RPMI8226 (cell line): ENCODE measurements around the gene HSDL2.

Experiments
- DNase-seq: peaks from one replicate; pipeline ENCODE4 v3.0.0-alpha.2; 2015

The HSDL2 gene

DNA sequence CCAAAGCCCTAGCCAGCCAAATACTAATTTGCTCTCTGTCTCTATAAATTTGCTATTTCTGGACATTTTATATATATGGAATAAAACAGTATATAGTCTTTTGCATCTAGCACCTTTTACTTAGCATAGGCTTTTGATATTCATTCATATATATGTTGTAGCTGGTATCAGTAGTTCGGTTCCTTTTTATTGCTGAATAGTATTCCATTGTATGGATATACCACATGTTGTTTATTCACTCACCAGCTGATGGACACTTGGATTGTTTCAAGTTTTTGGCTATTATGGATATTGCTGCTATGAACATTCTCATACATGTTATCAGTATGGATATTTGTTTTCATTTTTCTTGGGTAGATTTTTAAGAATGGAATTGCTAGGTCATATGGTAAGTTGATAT, 82.9 kb downstream of the HSDL2 start:
- no peak for DNase-seq

DNA sequence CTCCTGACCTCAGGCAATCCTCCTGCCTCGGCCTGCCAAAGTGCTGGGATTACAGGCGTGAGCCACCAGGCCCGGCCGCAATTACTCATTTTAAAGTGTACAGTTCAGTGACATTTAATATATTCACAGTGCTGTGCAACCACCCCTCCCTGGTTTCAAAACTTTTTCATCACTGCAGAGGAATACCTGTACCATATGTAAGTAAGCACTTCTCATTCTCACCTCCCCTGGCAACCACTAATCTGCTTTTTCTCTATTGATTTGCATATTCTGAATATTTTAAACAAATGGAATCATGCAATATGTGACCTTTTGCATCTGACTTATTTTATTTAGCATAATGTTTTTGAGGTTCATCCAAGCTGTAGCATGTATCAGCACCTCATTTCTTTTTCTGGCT, 85.4 kb downstream of the HSDL2 start:
- no peak for DNase-seq

GRCh38 chr9:112472996-112473395, 93.1 kb downstream of the HSDL2 start:
- no peak for DNase-seq

GRCh38 chr9:112473986-112474385, 94.1 kb downstream of the HSDL2 start:
- DNase-seq = no peak

GRCh38 chr9:112475318-112475717, 95.4 kb downstream of the HSDL2 start:
- no peak for DNase-seq

DNA sequence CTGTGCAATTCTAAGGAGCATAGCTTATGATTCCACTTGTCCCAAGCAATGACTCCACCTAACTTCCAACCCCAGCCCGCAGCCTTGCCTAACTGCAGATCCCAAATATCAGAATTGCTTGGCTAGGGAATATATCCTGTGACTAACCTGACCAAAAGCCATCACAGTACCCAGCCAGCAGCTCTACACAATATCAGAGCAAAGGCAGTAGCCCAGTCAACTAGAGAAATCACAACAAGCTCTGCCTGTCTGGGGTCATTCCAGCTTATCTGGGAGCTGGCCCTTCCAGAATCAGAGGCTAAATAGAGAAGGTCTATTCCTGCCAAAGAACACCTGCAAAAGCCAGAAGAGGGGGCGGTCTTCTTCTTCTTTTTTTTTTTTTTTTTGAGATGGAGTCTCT, 97.4 kb downstream of the HSDL2 start:
- DNase-seq = no peak

DNA sequence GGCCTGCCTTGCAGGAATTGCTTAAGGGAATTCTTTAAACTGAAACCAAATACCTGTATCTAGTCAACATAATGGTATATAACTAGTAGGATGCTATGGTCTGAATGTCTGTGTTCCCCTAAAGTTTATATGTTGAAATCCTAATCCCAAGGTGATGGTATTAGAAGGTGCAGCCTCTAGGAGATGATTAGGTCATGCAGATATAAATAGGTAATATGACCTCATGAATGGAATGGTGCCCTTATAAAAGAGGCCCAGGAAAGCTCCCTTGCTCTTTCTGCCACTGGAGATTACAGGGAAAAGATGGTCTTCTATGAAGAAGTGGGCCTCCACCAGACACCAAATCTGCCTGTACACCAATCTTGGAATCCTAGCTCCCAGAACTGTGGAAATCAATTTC, 99.3 kb downstream of the HSDL2 start:
- DNase-seq = no peak

- no peak for DNase-seq
Measured at GRCh38 chr9:112484607-112485006, 104.7 kb downstream of the HSDL2 start.

GRCh38 chr9:112485574-112485973, 105.7 kb downstream of the HSDL2 start:
- DNase-seq = no peak

GRCh38 chr9:112486221-112487007, 106.5 kb downstream of the HSDL2 start, which contains the start of gene KIAA1958:
KIAA1958 (plus strand) TSS chr9:112486827; CDS start chr9:112574081, 87,254 bp downstream.
- DNase-seq = peak; percentile 87

DNA sequence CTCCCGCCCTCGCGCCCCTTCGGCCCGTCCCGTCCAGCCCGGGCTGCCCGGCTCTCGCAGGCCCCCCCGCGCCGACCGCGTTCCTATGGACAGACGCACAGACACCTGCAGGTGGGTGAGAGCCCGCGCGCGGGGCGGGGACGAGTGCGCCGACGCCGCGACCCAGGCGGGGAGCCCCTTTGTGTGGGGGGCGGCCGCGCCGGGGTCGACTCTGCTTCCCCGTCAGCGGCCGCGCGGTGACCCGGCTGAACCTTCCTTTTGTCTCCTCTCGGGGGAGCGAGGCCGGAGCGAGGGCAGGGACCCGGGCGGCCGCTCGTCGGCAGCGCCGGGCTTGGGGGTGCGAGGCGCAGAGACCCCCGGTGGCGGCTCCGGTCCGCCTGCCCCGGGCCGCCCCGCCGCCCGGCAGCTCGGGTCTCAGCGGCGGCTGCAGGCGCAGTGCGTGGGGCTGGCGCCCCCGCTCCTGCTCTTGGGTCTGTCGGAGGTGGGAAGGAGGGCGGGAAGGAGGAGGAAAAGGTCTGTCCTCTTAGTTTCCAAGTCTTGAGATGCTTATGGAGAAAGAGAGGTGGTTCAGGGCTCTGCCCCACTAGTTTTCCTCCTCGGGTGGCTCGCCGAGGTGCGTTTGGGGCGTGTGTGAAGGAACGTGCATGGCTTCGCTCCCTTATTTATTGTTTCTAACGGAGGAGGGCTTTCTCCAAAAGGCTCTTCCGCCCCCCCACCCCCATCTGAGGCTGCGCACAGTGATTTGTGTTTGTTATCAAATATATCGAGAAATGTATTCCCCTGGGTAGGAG, 107.3 kb downstream of the HSDL2 start:
- DNase-seq = peak; percentile 48

- DNase-seq = no peak
Measured at GRCh38 chr9:112487799-112488340, 108.0 kb downstream of the HSDL2 start.

GRCh38 chr9:112489039-112489546, 109.2 kb downstream of the HSDL2 start:
- DNase-seq = no peak

GRCh38 chr9:112489876-112490666, 110.2 kb downstream of the HSDL2 start:
- DNase-seq = no peak

DNA sequence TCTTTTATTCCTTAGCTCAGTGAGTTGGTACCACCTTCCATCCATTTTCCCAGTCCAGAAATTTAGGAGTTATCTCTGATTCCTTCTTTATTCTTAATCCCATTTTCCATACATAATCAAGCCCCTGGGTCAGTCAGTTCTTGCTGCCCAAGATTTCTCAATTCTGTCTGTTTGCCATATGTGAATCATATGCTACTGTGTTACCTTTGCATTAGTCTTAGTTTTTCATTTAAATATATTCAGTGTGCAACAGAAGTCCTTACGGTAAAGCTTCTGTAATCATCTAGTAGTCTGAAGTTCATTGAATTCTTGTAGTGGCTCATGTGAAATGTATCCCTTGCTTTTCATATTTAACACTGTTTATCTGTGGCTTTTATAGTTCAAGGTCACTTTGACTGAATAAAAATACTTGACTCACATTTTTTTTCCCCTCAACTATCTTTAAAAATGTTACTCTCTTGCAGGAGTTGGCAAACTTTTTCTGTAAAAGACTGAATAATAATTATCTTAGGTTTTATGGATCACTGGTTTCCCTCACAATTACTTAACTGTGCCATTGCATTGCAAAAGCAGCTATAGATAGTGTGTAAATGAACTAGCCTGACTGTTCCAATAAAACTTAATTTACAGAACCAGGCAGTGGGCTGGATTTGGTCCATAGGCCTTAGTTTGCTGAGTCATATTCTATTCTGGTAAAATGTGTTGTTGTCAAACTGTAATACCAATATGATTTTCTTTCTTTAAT, 113.7 kb downstream of the HSDL2 start:
- DNase-seq = no peak

DNA sequence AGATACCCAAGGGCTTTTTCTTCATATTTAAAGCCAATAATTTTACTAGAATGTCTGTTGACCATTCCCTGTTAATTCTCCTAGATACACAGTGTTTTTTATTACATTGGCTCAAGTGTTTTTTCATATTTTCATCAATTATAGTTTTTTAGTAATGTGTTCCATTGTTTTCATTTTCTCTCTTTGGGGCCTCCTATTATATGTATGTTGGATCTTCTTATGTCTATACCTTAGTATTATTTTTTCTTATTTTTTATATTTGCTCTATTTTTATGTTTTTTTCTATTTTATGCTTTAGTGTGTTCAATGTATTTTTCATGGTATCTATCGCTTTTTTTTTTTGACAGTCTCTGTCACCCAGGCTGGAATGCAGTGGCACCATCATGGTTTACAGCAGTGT, 114.2 kb downstream of the HSDL2 start:
- no peak for DNase-seq

DNA sequence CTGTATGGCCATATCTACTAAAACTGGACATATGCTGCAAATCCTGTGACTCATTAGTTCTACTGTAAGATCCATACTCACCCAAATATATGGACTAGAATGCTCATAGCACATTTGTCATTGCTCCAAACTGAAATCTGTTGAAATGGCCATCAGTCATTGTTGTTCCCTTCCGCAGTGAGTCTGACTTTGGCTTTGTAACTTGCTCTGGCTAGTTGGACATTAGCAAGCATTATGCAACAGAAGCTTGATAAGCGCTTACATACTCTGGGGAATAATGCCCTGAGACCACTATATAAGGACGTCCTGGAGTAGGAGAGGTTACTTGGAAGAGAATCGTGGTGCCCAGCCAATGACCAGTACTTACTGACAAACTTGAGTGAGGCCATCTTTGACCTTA, 115.7 kb downstream of the HSDL2 start:
- no peak for DNase-seq

DNA sequence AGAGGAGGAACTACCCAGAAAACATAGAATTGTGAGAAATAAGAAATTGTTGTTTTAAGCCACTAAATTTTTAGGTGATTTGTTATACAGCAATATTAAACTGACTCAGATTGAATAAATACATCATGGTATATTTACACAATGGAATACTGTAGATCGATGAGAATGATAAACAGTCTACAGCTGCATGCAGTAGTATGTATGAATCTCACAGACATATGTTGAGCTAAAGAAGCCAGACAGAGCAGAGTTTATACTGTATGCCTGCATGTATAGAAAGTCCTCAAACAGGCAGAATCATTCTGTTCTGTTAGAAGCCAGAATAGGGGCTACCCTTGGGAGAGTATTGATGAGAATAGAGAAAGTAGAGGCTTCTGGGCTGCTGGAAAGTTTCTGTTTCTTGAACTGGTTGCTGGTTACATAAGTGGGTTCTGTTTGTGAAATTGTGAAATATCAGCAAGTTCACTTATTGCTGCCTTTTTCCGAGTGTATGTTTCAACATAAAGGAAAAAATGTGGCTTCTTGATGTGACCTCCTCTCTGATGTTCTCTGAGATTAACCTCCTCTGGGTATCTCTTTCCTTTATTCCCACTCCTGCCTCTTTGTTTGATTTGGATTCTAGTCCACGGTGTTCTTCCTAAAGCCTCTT, 116.3 kb downstream of the HSDL2 start:
- DNase-seq = no peak

DNA sequence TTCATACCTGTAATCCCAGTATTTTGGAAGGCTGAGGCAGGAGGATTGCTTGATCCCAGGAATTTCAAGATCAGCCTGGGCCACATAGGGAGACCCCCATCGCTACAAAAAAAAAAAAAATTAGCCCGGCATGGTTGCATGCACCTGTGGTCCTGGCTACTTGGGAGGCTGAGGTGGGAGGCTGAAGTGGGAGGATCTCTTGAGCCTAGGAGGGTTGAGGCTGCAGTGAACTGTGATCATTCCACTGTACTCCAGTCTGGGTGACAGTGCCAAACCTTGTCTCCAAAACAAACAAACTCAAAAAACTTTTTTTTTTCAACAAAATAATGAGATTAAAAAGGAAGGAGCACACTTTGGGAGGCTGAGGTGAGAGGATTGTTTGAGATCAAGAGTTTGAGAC, 120.9 kb downstream of the HSDL2 start:
- DNase-seq = no peak

- DNase-seq = no peak
Measured at GRCh38 chr9:112501287-112501686, 121.4 kb downstream of the HSDL2 start.

DNA sequence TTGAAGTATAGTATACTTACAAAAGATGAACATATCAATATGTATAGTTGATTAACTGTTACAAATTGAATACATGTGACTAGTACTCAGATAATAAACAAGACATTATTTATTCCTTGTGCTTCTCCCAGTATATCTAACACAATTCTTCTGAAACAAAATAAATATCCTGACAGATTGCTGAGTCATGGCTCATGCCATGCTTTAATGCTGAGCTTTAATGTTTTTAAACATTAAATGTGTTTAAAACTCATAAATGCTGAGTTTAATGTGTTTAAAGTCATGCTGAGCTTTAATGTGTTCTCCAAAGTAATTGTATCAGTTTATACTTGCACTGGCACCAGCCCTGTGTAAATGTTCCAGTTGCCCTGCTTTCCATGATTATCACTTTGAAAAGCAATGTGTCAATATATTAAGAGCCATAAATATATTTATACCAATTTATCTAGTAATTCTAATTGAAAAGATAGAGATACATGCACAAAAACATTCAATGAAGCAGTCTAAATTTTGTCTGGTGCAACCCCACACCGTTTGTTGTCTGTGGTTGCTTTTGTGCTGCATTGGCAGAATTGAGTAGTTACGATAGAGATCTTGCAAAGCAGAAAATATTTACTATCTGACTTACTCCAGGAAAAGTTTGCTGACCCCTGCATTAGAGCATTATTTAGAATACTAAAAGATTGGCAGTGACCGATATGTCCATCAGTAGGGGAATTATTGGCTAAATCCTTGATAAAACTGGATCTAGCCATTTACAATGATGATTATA, 122.5 kb downstream of the HSDL2 start:
- peak; percentile 62 for DNase-seq
